GM19324 (cell line): ENCODE measurements around the gene SMARCB1.

ENCODE experiments used
- ATAC-seq: cut with Tn5 transposase; IDR thresholded peaks from one replicate; pipeline ENCODE4 v1.9.1; 2021; ENCODE audit warnings: mild to moderate bottlenecking, moderate library complexity; ENCODE audit not compliant: unreplicated experiment, low FRiP score

Gene SMARCB1

GRCh38 chr22:23801238-23801821 lies 14.6 kb downstream of the SMARCB1 start:
- ATAC-seq = peak; percentile 16

DNA sequence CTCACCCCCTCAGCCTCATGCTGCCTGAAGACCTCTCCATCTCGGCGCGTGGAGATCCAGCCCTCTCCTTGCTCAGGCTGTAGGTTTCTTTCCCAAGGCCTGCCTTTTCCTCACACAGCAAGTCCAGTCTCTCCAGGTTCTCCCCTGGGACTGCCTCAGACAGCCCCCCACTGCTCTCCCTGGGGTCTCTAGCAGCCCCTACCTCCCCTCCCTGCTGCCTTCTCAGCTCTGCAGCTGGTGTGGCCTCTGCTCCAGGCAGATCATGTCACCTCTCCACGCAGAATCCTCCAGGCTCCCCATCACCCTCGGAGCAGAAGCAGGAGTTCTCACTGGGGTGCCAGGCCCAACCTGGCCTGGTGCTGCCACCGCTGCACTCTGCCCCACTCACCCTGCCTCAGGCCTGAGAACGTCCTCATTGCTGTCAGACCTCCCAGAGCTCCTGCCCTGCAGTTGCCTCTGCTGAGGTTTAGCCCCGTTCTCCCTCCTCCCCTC lies 15.2 kb downstream of the SMARCB1 start:
- ATAC-seq = no peak

DNA sequence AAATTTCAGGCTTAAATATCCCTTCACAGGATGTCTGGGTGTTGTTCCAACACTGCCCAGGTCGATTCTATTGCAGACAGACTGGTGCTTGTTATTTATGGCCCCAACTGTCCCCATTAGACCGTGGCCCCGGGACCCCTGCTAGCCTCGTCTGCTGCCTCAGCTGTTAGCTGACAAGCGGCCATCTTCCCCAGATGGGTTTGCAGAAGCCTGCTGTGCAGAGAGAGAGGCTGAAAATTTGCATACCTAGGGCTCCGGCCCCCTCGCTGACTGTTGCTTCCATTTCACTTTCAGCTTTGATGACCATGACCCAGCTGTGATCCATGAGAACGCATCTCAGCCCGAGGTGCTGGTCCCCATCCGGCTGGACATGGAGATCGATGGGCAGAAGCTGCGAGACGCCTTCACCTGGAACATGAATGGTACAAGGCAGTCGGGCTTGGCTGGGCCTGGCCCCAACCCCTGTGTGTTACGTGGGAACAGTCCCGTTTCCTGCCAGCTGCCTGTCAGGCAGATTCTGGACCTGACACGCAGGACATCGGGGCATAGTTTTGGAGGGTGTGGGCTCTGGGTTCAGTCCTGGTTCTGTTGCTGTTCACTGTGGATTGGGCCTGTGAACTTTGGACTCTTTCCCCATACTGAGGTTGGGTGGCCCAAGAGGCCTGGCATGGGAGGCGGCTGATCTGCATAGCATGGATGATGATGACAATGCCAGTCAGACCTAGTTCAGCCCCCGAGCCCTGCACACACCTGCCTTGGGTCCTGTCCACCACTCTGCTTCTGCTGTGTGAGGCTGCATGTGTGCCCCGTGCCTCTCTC lies 16.4 kb downstream of the SMARCB1 start:
- peak; percentile 35 for ATAC-seq

DNA sequence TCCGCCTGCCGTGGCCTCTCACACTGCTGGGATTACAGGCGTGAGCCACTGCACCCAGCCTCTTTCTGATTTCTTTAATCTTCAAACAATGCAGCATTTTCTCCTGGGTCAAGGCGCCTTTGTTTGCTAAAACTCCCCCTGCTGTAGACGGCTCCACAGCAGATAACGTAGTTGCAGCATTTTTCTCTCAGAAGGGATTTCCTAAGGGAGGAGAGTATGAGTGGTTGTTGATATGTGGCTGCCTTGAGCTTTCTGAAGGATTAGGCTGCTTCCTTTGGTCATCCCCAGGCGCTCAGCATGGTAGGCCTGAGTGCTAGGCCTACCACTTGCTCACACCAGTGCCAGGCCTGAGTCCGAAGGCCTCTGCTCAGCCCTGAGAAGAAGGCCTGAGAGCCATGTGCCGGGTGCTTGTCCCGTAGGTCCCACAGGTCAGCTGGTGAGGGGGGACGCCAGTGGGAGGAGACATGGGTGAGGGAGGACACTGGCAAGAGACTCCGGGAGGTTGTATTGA lies 18.1 kb downstream of the SMARCB1 start:
- ATAC-seq = no peak

- no peak for ATAC-seq
These were observed 20.1 kb downstream of the SMARCB1 start for GRCh38 chr22:23806837-23807236.

GRCh38 chr22:23812378-23812777 lies 25.6 kb downstream of the SMARCB1 start:
- ATAC-seq = no peak

GRCh38 chr22:23815541-23816155 lies 28.9 kb downstream of the SMARCB1 start:
- no peak for ATAC-seq

DNA sequence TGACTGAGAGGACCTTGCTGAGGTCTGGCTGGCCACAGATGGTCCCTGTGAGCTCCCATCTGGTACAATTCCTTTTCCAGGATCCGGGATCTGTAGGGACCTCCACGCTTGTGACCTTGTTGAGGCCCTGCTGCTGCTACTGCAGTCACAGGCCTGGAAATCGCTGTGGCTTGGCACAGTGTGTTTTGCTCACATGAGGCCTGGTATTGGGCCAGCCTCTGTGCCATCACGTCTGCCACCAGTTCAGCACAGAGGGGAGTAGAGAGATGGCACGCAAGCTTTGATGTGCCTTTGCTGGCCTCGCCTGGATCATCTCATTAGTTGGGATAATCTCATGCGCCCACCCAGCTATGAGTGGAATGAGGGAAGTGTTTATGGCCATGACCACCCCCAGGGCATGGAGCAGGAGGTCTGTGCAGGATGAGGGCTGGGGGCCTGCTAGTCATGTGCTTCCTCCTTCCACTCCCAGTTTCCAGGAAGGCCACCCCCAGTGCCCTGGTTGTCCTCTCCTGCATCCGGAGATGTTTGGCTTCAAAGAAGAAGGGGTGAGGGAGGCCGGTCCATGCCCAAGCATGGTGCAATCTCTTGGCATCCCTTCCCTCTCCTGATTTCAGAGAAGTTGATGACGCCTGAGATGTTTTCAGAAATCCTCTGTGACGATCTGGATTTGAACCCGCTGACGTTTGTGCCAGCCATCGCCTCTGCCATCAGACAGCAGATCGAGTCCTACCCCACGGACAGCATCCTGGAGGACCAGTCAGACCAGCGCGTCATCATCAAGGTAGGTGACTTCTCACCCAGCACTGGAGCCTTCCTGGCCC lies 29.6 kb downstream of the SMARCB1 start:
- ATAC-seq = no peak

GRCh38 chr22:23817146-23817545 lies 30.4 kb downstream of the SMARCB1 start:
- ATAC-seq = no peak

DNA sequence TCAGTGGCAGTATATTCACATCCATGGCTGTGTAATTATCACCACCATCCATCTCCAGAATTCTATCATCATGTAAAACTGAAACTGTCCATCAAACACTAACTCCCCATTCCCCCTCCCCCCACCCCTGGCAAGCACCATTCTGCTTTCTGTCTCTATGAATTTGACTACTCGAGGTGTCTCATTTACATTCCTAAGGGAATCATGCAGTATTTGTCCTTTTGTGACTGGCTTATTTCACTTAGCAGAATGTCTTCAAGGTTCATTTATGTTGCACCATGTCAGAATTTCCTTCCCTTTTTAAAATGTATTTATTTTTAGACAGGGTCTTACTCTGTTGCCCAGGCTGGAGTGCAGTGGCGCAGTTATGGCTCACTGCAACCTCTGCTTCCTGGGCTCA lies 31.8 kb downstream of the SMARCB1 start:
- no peak for ATAC-seq

- ATAC-seq = no peak
These were observed 34.0 kb downstream of the SMARCB1 start for GRCh38 chr22:23820748-23821211.

DNA sequence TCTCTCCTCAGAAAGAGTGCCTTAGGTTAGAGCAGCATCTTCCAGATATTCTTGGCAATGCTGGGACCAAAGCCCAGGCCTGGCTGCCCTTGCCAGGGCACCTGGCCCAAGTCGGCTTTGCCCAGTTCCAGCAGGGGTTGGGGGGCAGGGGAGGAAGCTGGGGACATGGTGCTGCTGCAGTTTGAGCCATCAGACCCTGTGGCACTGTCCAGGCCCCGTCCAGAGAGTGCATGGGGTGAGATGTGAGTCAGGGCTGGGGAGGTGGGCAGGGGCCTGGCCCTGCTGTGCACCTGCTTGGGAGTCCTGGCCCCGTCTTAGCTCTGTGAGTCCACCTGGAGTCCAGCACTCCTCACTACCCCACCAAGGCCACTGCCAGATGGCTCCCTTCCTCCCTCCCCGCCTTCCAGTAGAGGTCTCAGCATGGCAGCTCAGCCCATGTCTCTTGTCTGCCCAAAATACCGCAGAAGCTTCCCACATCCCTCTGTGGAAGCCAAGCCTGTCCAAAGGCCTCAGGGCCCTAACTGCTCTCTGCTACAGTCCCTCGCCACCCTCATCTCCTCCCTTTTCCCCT lies 35.4 kb downstream of the SMARCB1 start:
- ATAC-seq = no peak

DNA sequence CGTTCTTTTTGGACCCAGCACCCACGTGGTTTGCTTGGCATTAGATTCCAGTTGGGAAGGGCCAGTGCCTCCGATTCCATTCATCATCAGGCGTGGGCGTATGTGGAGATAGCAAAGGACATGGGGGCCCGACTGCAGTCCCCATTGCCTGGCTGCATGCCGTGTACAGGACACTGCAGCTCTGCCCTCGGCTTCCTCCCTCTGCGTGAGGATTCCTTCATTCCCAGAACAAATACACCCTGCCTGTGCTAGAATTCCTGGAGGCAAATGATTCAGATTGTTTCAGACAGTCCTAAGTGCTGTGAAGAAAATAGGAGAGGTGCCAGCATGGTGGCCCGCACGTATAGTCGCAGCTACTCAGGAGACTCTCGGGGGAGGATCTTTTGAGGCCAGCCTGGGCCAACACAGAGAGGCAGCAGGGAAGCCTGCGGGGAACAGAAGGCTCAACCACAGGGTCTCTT lies 36.6 kb downstream of the SMARCB1 start:
- ATAC-seq = no peak

DNA sequence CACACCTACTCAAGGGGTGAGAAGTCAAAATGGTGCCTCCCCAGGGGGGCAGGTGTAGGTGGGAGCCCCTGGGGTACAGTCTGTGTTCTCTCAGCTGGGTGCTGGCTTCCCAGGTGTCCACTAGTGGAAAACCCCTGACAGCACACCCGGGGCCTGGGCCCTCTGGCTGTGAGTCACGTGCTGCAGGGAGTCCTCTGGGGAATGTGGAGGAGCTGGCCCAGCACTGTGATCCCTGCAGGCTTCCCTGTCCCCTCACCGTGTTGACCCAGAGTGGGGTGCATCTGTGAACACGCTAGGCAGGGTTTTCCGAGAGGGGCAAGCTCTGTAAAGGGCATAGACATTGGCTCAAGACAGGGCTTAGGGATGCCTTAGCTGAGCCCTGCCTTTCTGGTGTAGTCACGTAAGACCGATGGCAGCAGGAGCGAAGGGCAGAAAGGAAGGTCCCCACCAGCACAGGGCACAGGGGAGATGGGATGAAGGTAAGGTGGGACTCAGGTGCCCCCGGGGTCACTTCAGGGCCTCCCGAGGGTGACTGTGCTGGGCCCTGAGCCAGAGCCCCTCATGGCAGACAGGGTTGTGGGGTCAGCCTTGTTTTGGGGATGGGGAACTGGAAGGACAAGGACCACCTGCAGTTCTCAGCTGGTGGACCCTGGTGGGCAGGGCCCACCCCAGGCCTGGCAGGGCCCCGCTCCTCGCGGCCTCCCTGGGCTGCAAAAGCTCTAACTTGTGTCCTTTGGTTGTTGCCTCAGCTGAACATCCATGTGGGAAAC lies 37.9 kb downstream of the SMARCB1 start:
- no peak for ATAC-seq

- ATAC-seq = no peak
These were observed 38.6 kb downstream of the SMARCB1 start for GRCh38 chr22:23825246-23825905.

- no peak for ATAC-seq
These were observed 40.0 kb downstream of the SMARCB1 start for GRCh38 chr22:23826510-23827350.

DNA sequence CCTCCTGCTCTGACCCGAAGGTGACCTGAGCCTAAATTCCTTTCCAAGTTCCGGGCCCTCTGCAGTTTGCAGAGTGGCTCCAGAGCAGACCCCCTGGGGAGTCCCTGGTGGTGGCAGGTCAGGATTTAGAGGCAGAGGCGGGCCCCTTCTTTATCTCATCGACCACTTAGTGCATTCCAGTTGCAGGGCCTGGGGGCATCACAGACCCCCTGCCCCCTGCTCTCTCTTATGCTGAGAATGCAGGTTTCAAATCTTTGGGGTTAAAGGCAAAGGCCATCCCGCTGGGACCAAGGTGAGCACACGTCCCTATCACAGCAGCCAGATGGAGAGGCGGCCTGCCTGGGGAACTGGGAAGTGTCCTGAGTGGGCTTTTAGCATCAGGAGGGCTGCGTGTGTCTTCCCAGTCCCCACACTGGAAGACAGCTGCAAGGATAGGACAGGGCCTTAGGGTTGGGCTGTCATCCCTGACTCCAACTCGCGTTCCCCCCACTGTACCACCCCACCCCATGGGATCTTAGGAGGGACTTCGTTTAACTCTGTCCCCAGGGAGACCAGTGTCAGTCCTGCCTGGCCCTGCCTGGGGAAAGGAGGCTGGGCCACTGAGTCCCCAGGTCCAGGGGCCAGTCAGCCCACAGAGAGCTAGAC lies 40.7 kb downstream of the SMARCB1 start:
- ATAC-seq = no peak
